CD8-positive, alpha-beta memory T cell (primary cell): ENCODE data around the gene ITGBL1. TPM values are rescaled to one million over a fixed set of nuclear protein-coding genes. Genes with fewer than 3 reads are reported as not detected.

Experiments
- CTCF ChIA-PET: fragments of 350-600 bp; sonication (Branson Sonifier 250); formaldehyde crosslinking; loops from one replicate; lab custom pipeline; 2021; ENCODE audit warnings: antibody characterized with exemption; lab: Charles Lee
- POLR2A ChIA-PET: fragments of 350-600 bp; sonication (Branson Sonifier 250); formaldehyde crosslinking; loops from one replicate; lab custom pipeline; 2021; ENCODE audit warnings: antibody characterized with exemption; lab: Charles Lee
- DNase-seq, 5 donors: peaks; one replicate each; pipeline versions ENCODE4 v3.0.0 to v3.0.0-alpha.2; 2020 to 2022; ENCODE audit warnings: mixed read lengths in 1 of 5
- H3K27ac ChIP-seq: one replicate; pipeline ENCODE4 v1.7.0; 2013; ENCODE audit warnings: low read depth, mild to moderate bottlenecking, low read length, moderate library complexity
- H3K27me3 ChIP-seq: 2 replicates; pipeline ENCODE4 v1.7.0; 2013; ENCODE audit warnings: low read length, mild to moderate bottlenecking; ENCODE audit not compliant: insufficient read depth, poor library complexity, severe bottlenecking
- H3K36me3 ChIP-seq: 2 replicates; pipeline ENCODE4 v1.7.0; 2013; ENCODE audit warnings: mild to moderate bottlenecking, low read length, moderate library complexity; ENCODE audit not compliant: insufficient read depth
- H3K4me1 ChIP-seq: 2 replicates; pipeline ENCODE4 v1.7.0; 2013; ENCODE audit warnings: mild to moderate bottlenecking, low read length, moderate library complexity; ENCODE audit not compliant: insufficient read depth
- H3K4me3 ChIP-seq: 2 replicates; pipeline ENCODE4 v1.7.0; 2013; ENCODE audit warnings: mild to moderate bottlenecking, low read length
- H3K9me3 ChIP-seq: 2 replicates; pipeline ENCODE4 v1.7.0; 2013; ENCODE audit warnings: mild to moderate bottlenecking, low read length
- H3K27ac Mint-ChIP-seq, 8 donors: one replicate each; pipeline ENCODE4 v1.8.0; 2020 to 2021; ENCODE audit warnings: mixed read lengths in 8 of 8, mild to moderate bottlenecking in 6 of 8, inconsistent platforms in 3 of 8, moderate library complexity in 3 of 8
- H3K27me3 Mint-ChIP-seq, 2 donors: one replicate each; pipeline ENCODE4 v1.8.0; 2020 to 2021; ENCODE audit warnings: mixed read lengths in 2 of 2, mild to moderate bottlenecking in 1 of 2, moderate library complexity in 1 of 2
- H3K36me3 Mint-ChIP-seq, 3 donors: one replicate each; pipeline ENCODE4 v1.8.0; 2020 to 2021; ENCODE audit warnings: mixed read lengths in 3 of 3, inconsistent platforms in 1 of 3, mild to moderate bottlenecking in 1 of 3
- H3K4me1 Mint-ChIP-seq, 3 donors: one replicate each; pipeline ENCODE4 v1.8.0; 2020 to 2021; ENCODE audit warnings: mixed read lengths in 3 of 3, inconsistent platforms in 1 of 3, mild to moderate bottlenecking in 1 of 3
- H3K4me3 Mint-ChIP-seq, 7 donors: one replicate each; pipeline ENCODE4 v1.8.0; 2020 to 2021; ENCODE audit warnings: mixed read lengths in 7 of 7, mild to moderate bottlenecking in 6 of 7, moderate library complexity in 4 of 7, inconsistent platforms in 2 of 7
- H3K9me3 Mint-ChIP-seq, 5 donors: one replicate each; pipeline ENCODE4 v1.8.0; 2020 to 2022; ENCODE audit warnings: mixed read lengths in 5 of 5, mild to moderate bottlenecking in 3 of 5, moderate library complexity in 2 of 5, inconsistent platforms in 1 of 5
- polyA plus RNA-seq: library from polyadenylated mRNA; unstranded; fragments of 300-500 nt; fragmentation: Illumina TruSeq; gene quantifications from one replicate; pipeline ENCODE4 v1.2.3, GENCODE V29; 2021
- total RNA-seq, 2 experiments: library from RNA; stranded (reverse); gene quantifications; one replicate each; pipeline ENCODE4 v1.2.3, GENCODE V29; 2021

The ITGBL1 gene
- total and polyA plus RNA-seq, 3 experiments from 2014 or later = not detected

DNA sequence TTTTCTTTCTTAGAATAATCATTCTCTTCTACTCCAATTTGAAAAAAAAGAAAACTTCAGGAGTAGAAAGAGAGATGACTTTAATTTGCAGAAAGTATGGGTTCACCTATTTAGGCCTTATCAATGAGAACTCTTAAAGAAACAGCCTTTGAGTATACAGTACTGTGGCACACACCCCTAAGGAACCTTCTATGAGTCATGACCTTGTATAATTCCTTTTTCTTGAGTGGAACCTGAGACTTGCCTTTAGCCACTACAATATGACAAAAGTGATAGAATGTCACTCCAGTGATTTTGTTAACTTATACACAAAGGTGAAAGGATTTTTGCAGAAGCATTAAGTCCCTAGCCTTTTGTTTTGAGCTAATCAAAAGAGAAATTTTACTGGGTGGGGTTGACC, 58.7 kb downstream of the ITGBL1 start:
- POLR2A ChIA-PET = no interaction called here
- Mint-ChIP-seq H3K4me3 (no peak overlapping the region), H3K27me3 (peaks cover 0 to 27% of the 10 kb centered on the region in 2 donors), H3K36me3 (peaks cover 0 to 2% (median 0%) of the 10 kb centered on the region in 3 donors), H3K27ac (no peak overlapping the region), H3K9me3 (peaks cover 0 to 2% (median 0%) of the 10 kb centered on the region in 5 donors), H3K4me1 (peaks cover 8 to 11% (median 11%) of the 10 kb centered on the region in 3 donors)
- CTCF ChIA-PET = no interaction called here
- no peak overlapping the region for H3K27ac ChIP-seq
- DNase-seq = no peak
- H3K36me3 ChIP-seq = no peaks in the 10 kb centered on the region
- no peaks in the 10 kb centered on the region for H3K27me3 ChIP-seq
- H3K4me3 ChIP-seq = no peak overlapping the region
- no peaks in the 10 kb centered on the region for H3K4me1 ChIP-seq
- no peaks in the 10 kb centered on the region for H3K9me3 ChIP-seq

DNA sequence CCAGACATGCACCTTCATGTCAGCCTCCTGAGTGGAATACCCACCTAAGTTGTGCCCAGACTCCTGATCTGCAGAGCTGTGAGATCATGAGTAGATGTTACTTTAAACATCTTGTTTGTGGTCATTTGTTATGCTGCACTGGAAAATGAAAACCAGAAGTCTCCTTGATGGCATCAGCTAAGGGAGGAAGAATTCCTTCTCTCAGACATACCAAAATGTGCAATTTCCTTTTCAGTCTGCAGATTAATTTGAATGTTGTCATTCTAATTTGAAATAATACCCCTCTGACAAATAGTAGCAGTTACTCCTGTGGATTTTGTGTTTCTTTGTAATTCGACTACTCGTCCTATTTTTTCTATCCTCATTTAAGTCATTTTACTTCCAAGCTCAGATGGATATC, 59.3 kb downstream of the ITGBL1 start:
- no peak overlapping the region for H3K4me3 Mint-ChIP-seq
- peaks cover 0 to 24% of the 10 kb centered on the region in 2 donors for H3K27me3 Mint-ChIP-seq
- Histone ChIP-seq H3K9me3 (no peaks in the 10 kb centered on the region), H3K4me3 (no peak overlapping the region), H3K27ac (no peak overlapping the region), H3K36me3 (no peaks in the 10 kb centered on the region), H3K4me1 (no peaks in the 10 kb centered on the region), H3K27me3 (no peaks in the 10 kb centered on the region)
- ChIA-PET CTCF (no interaction called here), POLR2A (no interaction called here)
- H3K4me1 Mint-ChIP-seq = peaks cover 8 to 12% (median 11%) of the 10 kb centered on the region in 3 donors
- DNase-seq = no peak
- H3K36me3 Mint-ChIP-seq = peaks cover 0 to 2% (median 0%) of the 10 kb centered on the region in 3 donors
- H3K9me3 Mint-ChIP-seq = peaks cover 0 to under 1% (median 0%) of the 10 kb centered on the region in 5 donors
- no peak overlapping the region for H3K27ac Mint-ChIP-seq

DNA sequence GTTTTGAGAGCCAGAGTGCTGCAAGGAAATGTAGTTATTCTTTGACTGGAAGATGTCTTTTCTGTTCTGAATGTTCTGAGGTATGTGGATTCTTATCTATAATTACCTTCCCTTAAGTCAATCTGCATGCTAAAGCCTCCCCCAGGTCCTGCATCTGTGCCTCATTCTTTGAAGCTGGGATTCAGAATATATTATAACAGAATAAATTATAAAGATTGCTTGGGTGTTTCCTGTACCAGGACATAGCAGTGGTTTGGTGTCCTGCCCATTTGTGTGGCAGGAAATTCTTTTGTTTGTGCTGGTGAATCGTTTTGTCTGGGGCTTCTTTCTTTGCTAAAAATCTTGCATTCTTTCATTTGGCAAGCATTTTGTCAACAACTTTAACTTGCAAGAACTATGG, 60.2 kb downstream of the ITGBL1 start:
- Mint-ChIP-seq H3K36me3 (peaks cover 0 to 2% (median 0%) of the 10 kb centered on the region in 3 donors), H3K4me1 (peaks cover 8 to 12% (median 11%) of the 10 kb centered on the region in 3 donors), H3K9me3 (no peaks in the 10 kb centered on the region), H3K27me3 (peaks cover 0 to 20% of the 10 kb centered on the region in 2 donors), H3K4me3 (no peak overlapping the region), H3K27ac (no peak overlapping the region)
- Histone ChIP-seq H3K36me3 (no peaks in the 10 kb centered on the region), H3K9me3 (no peaks in the 10 kb centered on the region), H3K4me1 (no peaks in the 10 kb centered on the region), H3K4me3 (no peak overlapping the region), H3K27ac (no peak overlapping the region), H3K27me3 (no peaks in the 10 kb centered on the region)
- no peak for DNase-seq
- CTCF ChIA-PET = no interaction called here
- POLR2A ChIA-PET = no interaction called here

DNA sequence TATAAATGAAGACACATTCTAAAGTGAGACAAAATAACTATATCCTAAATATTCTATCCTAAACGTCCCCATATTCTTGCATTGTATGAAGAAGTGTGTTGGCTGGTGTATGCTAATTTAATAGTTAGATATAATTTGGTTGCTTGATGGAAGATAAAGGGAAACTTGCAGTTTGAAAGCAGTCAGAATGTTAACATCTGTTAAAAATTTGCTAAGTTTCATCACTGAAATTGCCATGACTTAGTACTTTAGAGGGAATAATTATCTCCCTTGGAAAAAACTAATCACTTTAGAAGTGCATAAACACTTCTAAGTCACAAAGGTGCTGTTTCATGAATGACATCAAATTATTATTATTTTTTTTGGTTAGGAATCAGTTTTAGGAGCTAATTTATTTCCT, 61.6 kb downstream of the ITGBL1 start:
- peaks cover 0 to 2% (median 0%) of the 10 kb centered on the region in 3 donors for H3K36me3 Mint-ChIP-seq
- no peak overlapping the region for H3K4me3 ChIP-seq
- H3K9me3 Mint-ChIP-seq = no peaks in the 10 kb centered on the region
- H3K27ac ChIP-seq = no peak overlapping the region
- no peak for DNase-seq
- H3K4me1 Mint-ChIP-seq = peaks cover 8 to 12% (median 11%) of the 10 kb centered on the region in 3 donors
- H3K27me3 ChIP-seq = no peaks in the 10 kb centered on the region
- CTCF ChIA-PET = interaction anchor here (0.6 to 1.8 kb wide), 4 partner anchors 238 to 1042 kb away, joined by 3 to 16 read pairs (median 5); no protein-coding TSS in a partner anchor
- H3K27me3 Mint-ChIP-seq = peaks cover 0 to 10% of the 10 kb centered on the region in 2 donors
- H3K36me3 ChIP-seq = no peaks in the 10 kb centered on the region
- H3K9me3 ChIP-seq = no peaks in the 10 kb centered on the region
- POLR2A ChIA-PET = no interaction called here
- H3K27ac Mint-ChIP-seq = no peak overlapping the region
- no peak overlapping the region for H3K4me3 Mint-ChIP-seq
- H3K4me1 ChIP-seq = no peaks in the 10 kb centered on the region

DNA sequence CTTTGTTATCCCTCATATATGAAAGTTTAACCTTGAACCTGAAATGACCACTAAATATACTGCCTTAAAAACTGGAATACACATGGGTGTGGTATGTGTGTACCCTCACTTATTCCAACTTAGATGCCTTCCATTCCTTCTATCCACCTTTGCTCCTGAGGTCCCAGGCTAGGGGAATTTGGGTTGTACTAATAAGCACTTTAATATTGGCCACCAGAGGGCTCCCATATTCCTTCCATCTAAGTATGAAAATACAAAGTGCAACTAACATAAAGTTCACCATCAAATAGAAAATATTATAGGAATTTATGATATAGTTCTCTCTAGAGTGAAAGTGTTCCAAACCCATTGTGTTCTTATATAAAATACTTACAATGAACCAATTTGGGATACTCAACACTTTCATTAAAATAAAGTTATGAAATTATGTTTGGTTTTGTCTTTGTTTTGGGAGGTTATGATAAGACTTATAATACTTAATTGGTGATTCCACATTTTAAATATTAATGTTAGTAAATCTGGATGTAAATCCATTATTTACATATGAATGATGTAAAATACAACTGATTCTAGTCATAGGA, 62.3 kb downstream of the ITGBL1 start:
- CTCF ChIA-PET = interaction anchor here (0.6 to 1.8 kb wide), 4 partner anchors 238 to 1041 kb away, joined by 3 to 16 read pairs (median 5); no protein-coding TSS in a partner anchor
- no peaks in the 10 kb centered on the region for H3K9me3 Mint-ChIP-seq
- Histone ChIP-seq H3K9me3 (no peaks in the 10 kb centered on the region), H3K4me1 (no peaks in the 10 kb centered on the region), H3K4me3 (no peak overlapping the region), H3K27me3 (no peaks in the 10 kb centered on the region), H3K36me3 (no peaks in the 10 kb centered on the region), H3K27ac (no peak overlapping the region)
- peak in 2 of 5 donors; percentile 9 to 23 for DNase-seq
- H3K27ac Mint-ChIP-seq = no peak overlapping the region
- peaks cover 0 to 2% (median 0%) of the 10 kb centered on the region in 3 donors for H3K36me3 Mint-ChIP-seq
- peaks cover 10 to 17% (median 16%) of the 10 kb centered on the region in 3 donors for H3K4me1 Mint-ChIP-seq
- POLR2A ChIA-PET = no interaction called here
- no peak overlapping the region for H3K4me3 Mint-ChIP-seq
- peaks cover 0 to 10% of the 10 kb centered on the region in 2 donors for H3K27me3 Mint-ChIP-seq

DNA sequence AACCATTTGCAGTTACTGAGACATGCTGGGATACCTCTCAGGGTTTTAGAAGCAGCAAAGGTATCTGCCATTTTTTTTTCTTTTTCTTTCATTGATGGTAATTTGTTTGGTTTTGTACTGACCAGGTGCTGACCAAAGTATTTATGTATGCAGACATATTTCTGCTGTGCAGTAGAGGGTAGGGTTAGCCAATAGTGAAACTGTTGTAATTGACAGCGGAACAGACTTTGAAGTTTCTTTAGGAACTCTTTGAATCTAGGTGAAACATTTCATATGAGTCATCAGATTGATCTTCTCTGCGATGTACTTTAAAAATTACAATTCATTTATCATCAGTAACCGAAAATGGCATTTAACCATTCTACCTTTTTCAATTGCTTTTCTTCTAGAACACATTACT, 63.0 kb downstream of the ITGBL1 start:
- POLR2A ChIA-PET = no interaction called here
- Histone ChIP-seq H3K9me3 (no peaks in the 10 kb centered on the region), H3K4me3 (no peak overlapping the region), H3K4me1 (peaks cover 4% of the 10 kb centered on the region), H3K27ac (no peak overlapping the region), H3K27me3 (no peaks in the 10 kb centered on the region), H3K36me3 (no peaks in the 10 kb centered on the region)
- H3K27ac Mint-ChIP-seq = peak overlapping the region in 2 of 8 donors; percentile 3 to 34
- DNase-seq = no peak
- H3K4me3 Mint-ChIP-seq = peak overlapping the region in 3 of 7 donors; percentile 41 to 56 (median 53)
- H3K4me1 Mint-ChIP-seq = peaks cover 17 to 24% (median 23%) of the 10 kb centered on the region in 3 donors
- CTCF ChIA-PET = interaction anchor here (1.5 to 1.8 kb wide), 2 partner anchors 239 to 243 kb away, joined by 7 to 16 read pairs; no protein-coding TSS in a partner anchor
- H3K9me3 Mint-ChIP-seq = no peaks in the 10 kb centered on the region
- H3K36me3 Mint-ChIP-seq = peaks cover 0 to 2% (median 0%) of the 10 kb centered on the region in 3 donors
- H3K27me3 Mint-ChIP-seq = peaks cover 0 to 10% of the 10 kb centered on the region in 2 donors

DNA sequence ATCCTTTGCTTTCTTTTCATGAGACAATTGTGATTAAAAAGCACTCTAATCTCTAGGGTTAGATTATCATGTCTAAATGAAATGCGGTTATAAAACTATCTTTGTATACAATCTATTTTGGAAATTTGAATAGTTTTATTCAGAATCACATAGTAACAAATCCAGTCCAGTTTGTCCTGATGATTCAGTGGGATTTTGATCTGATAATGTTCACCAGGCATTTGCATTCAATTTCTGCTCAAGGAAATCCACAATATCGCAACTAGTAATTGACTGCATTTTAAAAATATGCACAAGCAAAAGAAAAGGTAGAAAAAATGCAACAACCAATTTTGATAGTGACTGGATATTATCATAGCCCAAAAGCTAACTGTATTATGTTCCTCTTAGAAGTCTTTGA, 63.8 kb downstream of the ITGBL1 start:
- Mint-ChIP-seq H3K4me3 (no peak overlapping the region), H3K4me1 (peaks cover 24 to 32% (median 31%) of the 10 kb centered on the region in 3 donors), H3K9me3 (no peaks in the 10 kb centered on the region), H3K36me3 (peaks cover 0 to 2% (median 0%) of the 10 kb centered on the region in 3 donors), H3K27ac (no peak overlapping the region), H3K27me3 (peaks cover 0 to 10% of the 10 kb centered on the region in 2 donors)
- no peaks in the 10 kb centered on the region for H3K36me3 ChIP-seq
- POLR2A ChIA-PET = no interaction called here
- H3K9me3 ChIP-seq = no peaks in the 10 kb centered on the region
- peaks cover 10% of the 10 kb centered on the region for H3K4me1 ChIP-seq
- no peaks in the 10 kb centered on the region for H3K27me3 ChIP-seq
- H3K4me3 ChIP-seq = no peak overlapping the region
- DNase-seq = no peak
- H3K27ac ChIP-seq = no peak overlapping the region
- CTCF ChIA-PET = no interaction called here

DNA sequence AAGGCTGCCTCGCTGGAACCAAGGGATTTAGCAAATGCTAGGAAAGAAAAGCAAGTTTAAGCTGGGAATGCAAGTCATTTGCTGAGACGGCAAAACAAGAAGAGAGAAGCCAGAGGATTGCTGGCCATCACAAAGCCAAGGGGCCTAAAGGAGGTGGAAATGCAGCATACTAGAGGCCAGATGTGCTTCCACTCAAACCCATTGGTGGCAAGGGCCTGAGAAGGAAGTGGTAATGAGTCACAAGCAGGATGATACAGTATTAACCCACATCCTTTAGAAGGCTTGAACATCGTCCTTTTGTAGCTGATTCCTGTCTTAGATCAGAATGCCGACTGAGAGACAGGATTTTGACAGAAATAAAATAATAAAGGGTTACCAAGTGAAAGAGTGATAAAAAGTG, 68.2 kb downstream of the ITGBL1 start:
- DNase-seq = peak in 2 of 5 donors; percentile 27 to 55
- Histone ChIP-seq H3K27me3 (no peaks in the 10 kb centered on the region), H3K4me1 (peaks cover 16% of the 10 kb centered on the region), H3K27ac (no peak overlapping the region), H3K9me3 (no peaks in the 10 kb centered on the region), H3K4me3 (no peak overlapping the region), H3K36me3 (no peaks in the 10 kb centered on the region)
- no peaks in the 10 kb centered on the region for H3K27me3 Mint-ChIP-seq
- H3K36me3 Mint-ChIP-seq = peaks cover 0 to 2% (median 0%) of the 10 kb centered on the region in 3 donors
- peak overlapping the region in 6 of 7 donors; percentile 11 to 54 (median 53) for H3K4me3 Mint-ChIP-seq
- no peaks in the 10 kb centered on the region for H3K9me3 Mint-ChIP-seq
- ChIA-PET CTCF (interaction anchor here (1.7 kb wide), 1 partner anchor 236 kb away, joined by 6 read pairs; no protein-coding TSS in a partner anchor), POLR2A (no interaction called here)
- peaks cover 28 to 41% (median 41%) of the 10 kb centered on the region in 3 donors for H3K4me1 Mint-ChIP-seq
- H3K27ac Mint-ChIP-seq = peak overlapping the region; percentile 30 to 91 (median 77)
